ENCODE results near the gene ASIC1. TPM values are rescaled to one million over a fixed set of nuclear protein-coding genes. Genes with fewer than 3 reads are reported as not detected.
"Not testable (repeated sequence)": the region's sequence is repeated elsewhere in the genome, so short reads cannot be mapped to it uniquely, and the experiment has no call there.

The ASIC1 gene
- total RNA-seq (2014; rRNA removed; shearing (Covaris generic)): 1.6 and 3.3 TPM in 2 replicates

- no peak for DNase-seq (ENCODE audit: low spot score)
Observed at GRCh38 chr12:50057000-50057841, at the start of gene ASIC1. Gene ASIC1, plus strand, starts transcription at chr12:50057596. Its CDS starts 1,171 bp downstream, at chr12:50058767.

- no peak for DNase-seq (ENCODE audit: low spot score)
Observed at GRCh38 chr12:50013361-50014147, 43.8 kb upstream of the ASIC1 start.

- DNase-seq (ENCODE audit: low spot score): no peak
Observed at GRCh38 chr12:50014342-50014741, 43.1 kb upstream of the ASIC1 start.

GRCh38 chr12:50016501-50017475, 40.6 kb upstream of the ASIC1 start:
- peak; percentile 41 for DNase-seq (ENCODE audit: low spot score)

GRCh38 chr12:50017641-50018040, 39.8 kb upstream of the ASIC1 start:
- no peak for DNase-seq (ENCODE audit: low spot score)

GRCh38 chr12:50018154-50018553, 39.2 kb upstream of the ASIC1 start:
- DNase-seq (ENCODE audit: low spot score): no peak

GRCh38 chr12:50018968-50019367, 38.4 kb upstream of the ASIC1 start:
- DNase-seq (ENCODE audit: low spot score): no peak

- no peak for DNase-seq (ENCODE audit: low spot score)
Observed at GRCh38 chr12:50019524-50019923, 37.9 kb upstream of the ASIC1 start.

- no peak for DNase-seq (ENCODE audit: low spot score)
Observed at GRCh38 chr12:50021031-50021430, 36.4 kb upstream of the ASIC1 start.

- no peak for DNase-seq (ENCODE audit: low spot score)
Observed at GRCh38 chr12:50022903-50023302, 34.5 kb upstream of the ASIC1 start.

- no peak for DNase-seq (ENCODE audit: low spot score)
Observed at GRCh38 chr12:50024227-50024626, 33.2 kb upstream of the ASIC1 start.

GRCh38 chr12:50024805-50025186, 32.6 kb upstream of the ASIC1 start:
- DNase-seq (ENCODE audit: low spot score): peak; percentile 10

- peak; percentile 98 for DNase-seq (ENCODE audit: low spot score)
Observed at GRCh38 chr12:50025187-50026059, 32.0 kb upstream of the ASIC1 start, which contains the start of gene RACGAP1. Gene RACGAP1, minus strand, starts transcription at chr12:50025494. Its CDS starts 8,779 bp downstream, at chr12:50016715.

- no peak for DNase-seq (ENCODE audit: low spot score)
Observed at GRCh38 chr12:50026691-50027090, 30.7 kb upstream of the ASIC1 start.

- not testable (repeated sequence) for DNase-seq (ENCODE audit: low spot score)
Observed at GRCh38 chr12:50030449-50030848, 26.9 kb upstream of the ASIC1 start.

GRCh38 chr12:50032515-50032853, 24.9 kb upstream of the ASIC1 start:
- DNase-seq (ENCODE audit: low spot score): no peak

GRCh38 chr12:50032854-50033581, 24.4 kb upstream of the ASIC1 start:
- DNase-seq (ENCODE audit: low spot score): no peak

GRCh38 chr12:50038336-50038735, 19.1 kb upstream of the ASIC1 start:
- no peak for DNase-seq (ENCODE audit: low spot score)

- peak; percentile 71 for DNase-seq (ENCODE audit: low spot score)
Observed at GRCh38 chr12:50039151-50039835, 18.1 kb upstream of the ASIC1 start.

All from A172 (cell line).